ENCODE measurements around the gene BCL2L14.
A peak's percentile ranks its signal among the peaks of the same experiment; 100 is the strongest.

BCL2L14 gene

DNA sequence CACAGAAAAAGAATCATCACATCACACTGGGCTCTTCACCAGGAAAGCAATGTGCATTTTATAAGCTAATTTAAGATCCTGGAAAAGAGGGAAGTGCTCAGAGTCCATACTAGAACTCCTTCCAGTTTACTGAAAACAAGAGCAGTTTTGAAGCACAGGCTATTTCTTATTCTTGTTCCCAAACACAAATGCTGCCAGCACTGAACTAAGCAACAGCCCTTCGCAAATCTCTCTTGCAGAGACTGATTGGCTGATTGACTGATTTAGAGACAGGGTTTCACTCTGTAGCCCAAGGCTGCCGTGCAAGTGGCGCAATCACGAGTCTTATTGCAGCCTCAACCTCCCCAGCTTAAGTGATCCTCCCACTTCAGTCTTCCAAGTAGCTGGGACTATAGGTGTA is 44.8 kb downstream of the BCL2L14 start:
- Histone ChIP-seq H3K4me3 (ENCODE audit: severe bottlenecking) (no peak overlapping the region), H3K36me3 (ENCODE audit: low read depth) (no peaks in the 10 kb centered on the region), H3K27me3 (ENCODE audit: insufficient read depth, poor library complexity, severe bottlenecking) (no peaks in the 10 kb centered on the region), H3K9me3 (ENCODE audit: severe bottlenecking) (no peaks in the 10 kb centered on the region), H3K27ac (ENCODE audit: poor library complexity, severe bottlenecking) (no peak overlapping the region), H3K4me1 (ENCODE audit: insufficient read depth, poor library complexity, severe bottlenecking) (no peaks in the 10 kb centered on the region)
- DNase-seq (ENCODE audit: low spot score) (no peak), ATAC-seq (ENCODE audit: low read depth) (no peak)
- no peak for TF ChIP-seq CTCF (IDR thresholded peaks at IDR 0.05; ENCODE audit: poor library complexity, severe bottlenecking)

- no peaks in the 10 kb centered on the region for H3K27me3 ChIP-seq (ENCODE audit: insufficient read depth, poor library complexity, severe bottlenecking)
- H3K27ac ChIP-seq (ENCODE audit: poor library complexity, severe bottlenecking): no peak overlapping the region
- no peaks in the 10 kb centered on the region for H3K36me3 ChIP-seq (ENCODE audit: low read depth)
- no peaks in the 10 kb centered on the region for H3K4me1 ChIP-seq (ENCODE audit: insufficient read depth, poor library complexity, severe bottlenecking)
- H3K9me3 ChIP-seq (ENCODE audit: severe bottlenecking): no peaks in the 10 kb centered on the region
- no peak for ATAC-seq (ENCODE audit: low read depth)
- no peak for DNase-seq (ENCODE audit: low spot score)
- no peak overlapping the region for H3K4me3 ChIP-seq (ENCODE audit: severe bottlenecking)
- TF ChIP-seq CTCF (IDR thresholded peaks at IDR 0.05; ENCODE audit: poor library complexity, severe bottlenecking): no peak
Observed at GRCh38 chr12:12116677-12117076, 45.9 kb downstream of the BCL2L14 start.

DNA sequence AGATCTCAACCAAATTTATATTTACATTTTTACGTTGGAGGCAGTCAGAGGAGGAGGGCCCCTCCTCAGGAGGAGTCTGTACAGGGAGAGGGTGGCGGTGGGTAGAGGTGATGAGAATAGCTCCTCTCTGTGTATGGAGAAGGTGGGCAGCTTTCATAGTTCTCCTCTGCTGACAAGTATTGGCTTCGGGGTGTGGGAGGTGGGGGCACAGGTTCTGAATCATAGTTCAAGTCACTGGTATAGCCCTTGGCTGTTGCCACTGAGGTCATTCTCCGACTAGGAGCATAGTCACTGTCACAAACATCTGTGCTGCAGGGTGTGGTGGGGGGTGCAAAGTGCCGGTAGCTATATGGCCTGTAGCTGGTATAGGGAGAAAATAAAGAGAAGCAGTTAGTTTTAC is 50.3 kb downstream of the BCL2L14 start:
- no peaks in the 10 kb centered on the region for H3K4me1 ChIP-seq (ENCODE audit: insufficient read depth, poor library complexity, severe bottlenecking)
- no peak overlapping the region for H3K4me3 ChIP-seq (ENCODE audit: severe bottlenecking)
- no peak for DNase-seq (ENCODE audit: low spot score)
- no peaks in the 10 kb centered on the region for H3K27me3 ChIP-seq (ENCODE audit: insufficient read depth, poor library complexity, severe bottlenecking)
- no peak for ATAC-seq (ENCODE audit: low read depth)
- no peak for TF ChIP-seq CTCF (IDR thresholded peaks at IDR 0.05; ENCODE audit: poor library complexity, severe bottlenecking)
- no peak overlapping the region for H3K27ac ChIP-seq (ENCODE audit: poor library complexity, severe bottlenecking)
- no peaks in the 10 kb centered on the region for H3K9me3 ChIP-seq (ENCODE audit: severe bottlenecking)
- H3K36me3 ChIP-seq (ENCODE audit: low read depth): 0 out of 2 replicates have a peak, but pooled peaks cover 3% of the 10 kb centered on the region

DNA sequence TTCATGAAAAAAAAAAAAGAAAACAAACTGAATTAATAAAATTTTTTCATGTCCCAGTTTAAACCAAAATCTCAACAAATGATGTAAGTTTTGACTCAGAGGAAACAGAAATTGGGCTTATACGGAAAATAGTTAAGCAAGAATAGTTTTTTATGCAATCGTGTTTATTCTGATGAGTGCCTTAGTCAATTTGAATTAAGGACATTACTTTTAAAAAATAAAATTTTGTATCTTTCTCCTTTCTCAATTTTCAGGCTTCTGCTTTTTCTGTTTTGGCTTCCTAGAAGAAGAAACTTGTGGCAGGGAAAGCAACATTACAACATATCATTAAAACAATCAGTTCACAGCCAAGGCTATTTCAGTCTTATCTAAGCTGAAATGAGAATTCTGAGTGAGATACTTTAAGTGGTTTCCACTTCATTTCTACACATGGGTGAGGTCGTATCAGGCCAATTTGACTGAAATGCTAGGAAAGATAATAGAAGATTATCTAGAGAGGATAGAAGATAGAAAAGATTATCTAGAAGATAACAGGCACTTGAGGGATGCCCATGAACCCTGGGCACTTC is 52.4 kb downstream of the BCL2L14 start:
- ATAC-seq (ENCODE audit: low read depth): no peak
- H3K27me3 ChIP-seq (ENCODE audit: insufficient read depth, poor library complexity, severe bottlenecking): no peaks in the 10 kb centered on the region
- H3K27ac ChIP-seq (ENCODE audit: poor library complexity, severe bottlenecking): no peak overlapping the region
- H3K4me1 ChIP-seq (ENCODE audit: insufficient read depth, poor library complexity, severe bottlenecking): no peaks in the 10 kb centered on the region
- H3K9me3 ChIP-seq (ENCODE audit: severe bottlenecking): no peaks in the 10 kb centered on the region
- H3K4me3 ChIP-seq (ENCODE audit: severe bottlenecking): no peak overlapping the region
- 0 out of 2 replicates have a peak, but pooled peaks cover 3% of the 10 kb centered on the region for H3K36me3 ChIP-seq (ENCODE audit: low read depth)
- no peak for DNase-seq (ENCODE audit: low spot score)
- no peak for TF ChIP-seq CTCF (IDR thresholded peaks at IDR 0.05; ENCODE audit: poor library complexity, severe bottlenecking)

DNA sequence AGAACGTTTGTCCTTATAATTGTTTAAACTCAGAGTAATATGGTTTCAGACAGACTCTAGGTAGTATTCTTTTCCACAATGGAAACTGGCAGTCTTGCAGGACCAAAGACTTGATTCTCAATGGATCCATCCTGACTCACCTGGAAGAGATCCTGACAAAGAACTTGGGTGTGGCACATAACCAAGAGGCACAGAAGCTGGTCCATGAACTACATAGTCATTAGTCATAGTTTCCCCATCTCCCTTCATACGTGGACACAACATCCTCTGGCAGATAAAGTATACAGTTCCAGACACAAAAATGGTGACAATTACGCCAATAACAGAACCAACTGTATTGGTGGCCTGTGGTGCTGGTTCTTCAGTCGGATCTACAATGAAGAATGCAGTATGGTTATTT is 55.8 kb downstream of the BCL2L14 start:
- H3K9me3 ChIP-seq (ENCODE audit: severe bottlenecking): no peaks in the 10 kb centered on the region
- H3K4me1 ChIP-seq (ENCODE audit: insufficient read depth, poor library complexity, severe bottlenecking): no peaks in the 10 kb centered on the region
- DNase-seq (ENCODE audit: low spot score) (no peak), ATAC-seq (ENCODE audit: low read depth) (peak; percentile 67; the same call in 2 of the 3 replicates)
- H3K27me3 ChIP-seq (ENCODE audit: insufficient read depth, poor library complexity, severe bottlenecking): no peaks in the 10 kb centered on the region
- 0 out of 2 replicates have a peak, but pooled peaks cover 8% of the 10 kb centered on the region for H3K36me3 ChIP-seq (ENCODE audit: low read depth)
- TF ChIP-seq CTCF (IDR thresholded peaks at IDR 0.05; ENCODE audit: poor library complexity, severe bottlenecking): no peak
- H3K27ac ChIP-seq (ENCODE audit: poor library complexity, severe bottlenecking): no peak overlapping the region
- H3K4me3 ChIP-seq (ENCODE audit: severe bottlenecking): no peak overlapping the region

All from RWPE2 (cell line).